RWPE2 (cell line): ENCODE results near the gene SH3PXD2A.

Experiments
- ATAC-seq: fragments of 200-7000 bp; cut with Tn5 transposase; 3 replicates; pipeline ENCODE4 v1.9.1; 2021; ENCODE audit warnings: low read depth
- DNase-seq: peaks from one replicate; pipeline ENCODE4 v3.0.0-alpha.2; 2020; ENCODE audit warnings: low spot score
- H3K27ac ChIP-seq: fragments of 450-650 bp; 2 replicates; pipeline ENCODE4 v1.5.1; 2017; ENCODE audit warnings: mild to moderate bottlenecking; ENCODE audit not compliant: poor library complexity, severe bottlenecking
- H3K27me3 ChIP-seq: fragments of 250-450 bp; sonication (Bioruptor Pico); 2 replicates; pipeline ENCODE4 v1.5.1; 2021; ENCODE audit warnings: mild to moderate bottlenecking, moderate library complexity; ENCODE audit not compliant: insufficient read depth, poor library complexity, severe bottlenecking
- H3K36me3 ChIP-seq: fragments of 250-450 bp; sonication (Bioruptor Pico); 2 replicates; pipeline ENCODE4 v1.5.1; 2020; ENCODE audit warnings: low read depth, mild to moderate bottlenecking, moderate library complexity
- H3K4me1 ChIP-seq: fragments of 250-450 bp; sonication (Bioruptor Pico); 2 replicates; pipeline ENCODE4 v1.5.1; 2021; ENCODE audit warnings: mild to moderate bottlenecking, moderate library complexity; ENCODE audit not compliant: insufficient read depth, poor library complexity, severe bottlenecking
- H3K4me3 ChIP-seq: fragments of 250-450 bp; sonication (Bioruptor Pico); 2 replicates; pipeline ENCODE4 v1.5.1; 2021; ENCODE audit warnings: mild to moderate bottlenecking, moderate library complexity; ENCODE audit not compliant: severe bottlenecking
- H3K9me3 ChIP-seq: fragments of 250-450 bp; sonication (Bioruptor Pico); 2 replicates; pipeline ENCODE4 v1.5.1; 2021; ENCODE audit warnings: mild to moderate bottlenecking, moderate library complexity; ENCODE audit not compliant: severe bottlenecking
- TF ChIP-seq, protein P1 (sequence below): fragments of 450-650 bp; IDR thresholded peaks from one replicate; pipeline ENCODE4 v1.5.1; 2017; ENCODE audit warnings: mild to moderate bottlenecking, moderate library complexity; ENCODE audit not compliant: poor library complexity, severe bottlenecking

Gene SH3PXD2A

DNA sequence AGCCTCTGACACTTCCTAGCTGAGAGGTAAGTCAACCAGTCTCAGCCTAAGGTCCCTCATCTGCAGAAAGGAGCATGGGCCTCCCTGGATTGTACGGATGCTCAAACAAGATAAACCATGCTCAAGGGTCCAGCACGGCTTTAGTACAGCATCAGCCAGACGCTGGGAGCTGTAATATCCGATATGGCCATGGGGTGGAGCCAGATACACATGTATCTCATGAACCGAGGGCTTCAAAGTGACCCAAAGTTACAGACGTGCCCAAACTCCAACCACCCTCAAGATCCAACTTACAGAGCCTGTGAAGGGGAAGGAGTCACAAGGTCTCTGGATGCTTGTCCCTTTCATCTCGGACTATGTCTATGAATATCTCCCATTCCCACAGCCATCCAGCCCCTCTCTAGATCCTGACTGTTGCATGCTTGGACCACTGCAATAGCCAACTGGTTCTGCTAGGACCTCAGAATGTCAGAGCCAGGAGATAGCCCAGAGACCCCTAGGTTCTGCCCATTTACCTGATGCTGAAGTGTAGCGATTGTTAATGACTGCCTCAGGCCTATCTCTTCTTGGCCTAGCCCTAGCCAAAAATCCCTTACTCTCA is 142.4 kb downstream of the SH3PXD2A start:
- Histone ChIP-seq H3K9me3 (no peaks in the 10 kb centered on the region), H3K27ac (peak overlapping the region; percentile 72), H3K27me3 (no peaks in the 10 kb centered on the region), H3K36me3 (peaks cover 25% of the 10 kb centered on the region), H3K4me3 (no peak overlapping the region), H3K4me1 (peaks cover 26% of the 10 kb centered on the region)
- no peak for DNase-seq
- TF ChIP-seq, protein P1, sequence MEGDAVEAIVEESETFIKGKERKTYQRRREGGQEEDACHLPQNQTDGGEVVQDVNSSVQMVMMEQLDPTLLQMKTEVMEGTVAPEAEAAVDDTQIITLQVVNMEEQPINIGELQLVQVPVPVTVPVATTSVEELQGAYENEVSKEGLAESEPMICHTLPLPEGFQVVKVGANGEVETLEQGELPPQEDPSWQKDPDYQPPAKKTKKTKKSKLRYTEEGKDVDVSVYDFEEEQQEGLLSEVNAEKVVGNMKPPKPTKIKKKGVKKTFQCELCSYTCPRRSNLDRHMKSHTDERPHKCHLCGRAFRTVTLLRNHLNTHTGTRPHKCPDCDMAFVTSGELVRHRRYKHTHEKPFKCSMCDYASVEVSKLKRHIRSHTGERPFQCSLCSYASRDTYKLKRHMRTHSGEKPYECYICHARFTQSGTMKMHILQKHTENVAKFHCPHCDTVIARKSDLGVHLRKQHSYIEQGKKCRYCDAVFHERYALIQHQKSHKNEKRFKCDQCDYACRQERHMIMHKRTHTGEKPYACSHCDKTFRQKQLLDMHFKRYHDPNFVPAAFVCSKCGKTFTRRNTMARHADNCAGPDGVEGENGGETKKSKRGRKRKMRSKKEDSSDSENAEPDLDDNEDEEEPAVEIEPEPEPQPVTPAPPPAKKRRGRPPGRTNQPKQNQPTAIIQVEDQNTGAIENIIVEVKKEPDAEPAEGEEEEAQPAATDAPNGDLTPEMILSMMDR = peak; percentile 83
- ATAC-seq = peak; percentile 43

DNA sequence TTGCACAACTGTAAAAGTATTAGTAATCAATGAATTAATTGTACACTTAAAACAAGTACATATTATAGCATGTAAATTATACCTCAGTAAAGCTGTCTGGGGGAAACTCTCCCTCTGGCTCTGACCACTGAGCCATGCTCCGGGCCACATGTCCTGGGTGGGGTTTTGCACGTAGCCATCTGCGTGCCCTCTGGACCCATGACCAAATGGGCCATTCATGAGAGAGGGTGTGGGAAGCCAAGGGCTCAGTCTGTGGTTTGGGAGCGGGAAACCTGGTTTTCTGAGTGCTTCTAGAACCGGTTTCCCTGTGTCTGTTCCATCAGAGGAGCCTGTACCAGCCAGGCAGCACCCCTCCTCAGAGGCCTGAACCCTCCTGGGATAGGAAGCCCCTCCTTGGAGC is 143.2 kb downstream of the SH3PXD2A start:
- no peak for ATAC-seq
- no peak overlapping the region for H3K4me3 ChIP-seq
- TF ChIP-seq, protein P1 = no peak
- H3K27ac ChIP-seq = no peak overlapping the region
- DNase-seq = no peak
- H3K4me1 ChIP-seq = peaks cover 17% of the 10 kb centered on the region
- H3K27me3 ChIP-seq = no peaks in the 10 kb centered on the region
- peaks cover 23% of the 10 kb centered on the region for H3K36me3 ChIP-seq
- H3K9me3 ChIP-seq = no peaks in the 10 kb centered on the region

DNA sequence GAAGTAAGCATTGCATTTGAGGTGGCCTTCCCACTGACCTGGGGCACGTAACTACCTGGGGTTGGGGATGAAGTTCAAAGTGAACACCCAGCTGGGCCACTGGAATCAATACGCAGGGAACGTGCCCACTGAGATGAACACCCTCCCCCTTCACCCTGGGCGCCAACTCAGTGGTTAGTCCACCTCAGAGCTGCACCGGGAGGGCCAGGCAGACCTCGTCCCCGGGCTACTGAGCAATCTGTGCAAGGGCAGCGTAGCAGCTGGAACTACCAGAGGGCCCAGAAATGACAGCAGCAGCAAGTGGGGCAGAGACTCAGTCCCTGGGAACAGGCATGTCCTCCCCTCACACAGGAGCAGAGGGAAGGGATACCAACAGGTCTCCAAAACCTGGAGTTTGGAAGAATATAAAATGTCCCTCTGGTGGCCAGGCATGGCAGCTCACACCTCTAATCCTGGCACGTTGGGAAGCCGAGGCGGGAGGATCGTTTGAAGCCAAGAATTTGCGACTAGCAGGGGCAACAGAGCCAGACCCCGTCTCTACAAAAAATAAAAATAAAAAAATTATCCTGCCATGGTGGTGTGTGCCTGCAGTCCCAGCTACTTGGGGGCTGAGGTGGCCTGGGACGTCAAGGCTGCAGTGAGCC is 143.9 kb downstream of the SH3PXD2A start:
- DNase-seq (no peak), ATAC-seq (no peak)
- Histone ChIP-seq H3K27ac (peak overlapping the region; percentile 24), H3K27me3 (no peaks in the 10 kb centered on the region), H3K36me3 (peaks cover 21% of the 10 kb centered on the region), H3K4me1 (peaks cover 11% of the 10 kb centered on the region), H3K4me3 (no peak overlapping the region), H3K9me3 (no peaks in the 10 kb centered on the region)
- TF ChIP-seq, protein P1 = no peak

DNA sequence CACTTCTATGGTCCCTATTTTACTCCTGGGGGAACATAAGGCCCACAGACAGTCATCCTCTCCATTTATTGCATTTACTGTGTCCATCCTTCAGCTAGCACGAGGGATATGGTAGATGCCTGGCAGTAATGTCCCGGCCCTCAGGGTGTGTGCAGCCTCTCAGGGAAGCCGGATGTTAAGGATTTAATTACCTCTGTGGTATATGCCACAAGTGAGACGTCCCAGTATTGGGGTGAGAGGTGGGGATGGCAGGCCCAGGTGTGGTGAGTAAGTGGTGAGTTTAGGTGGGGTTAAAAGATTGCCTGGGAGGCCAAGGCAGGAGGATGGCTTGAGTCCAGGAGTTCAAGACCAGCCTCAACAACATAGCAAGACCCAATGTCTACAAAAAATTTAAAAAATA is 144.9 kb downstream of the SH3PXD2A start:
- Histone ChIP-seq H3K27me3 (no peaks in the 10 kb centered on the region), H3K36me3 (peaks cover 22% of the 10 kb centered on the region; the same call in 1 of the 2 replicates), H3K27ac (peak overlapping the region; percentile 24), H3K4me3 (no peak overlapping the region), H3K9me3 (no peaks in the 10 kb centered on the region), H3K4me1 (peaks cover under 1% of the 10 kb centered on the region)
- no peak for ATAC-seq
- no peak for DNase-seq
- TF ChIP-seq, protein P1 = no peak
